Left ventricle myocardium inferior (tissue), 1 donor: ENCODE measurements around the gene EPHA10. TPM values are rescaled to one million over a fixed set of nuclear protein-coding genes. Genes with fewer than 3 reads are reported as not detected.

Experiments used
- DNase-seq: peaks from one replicate; pipeline ENCODE4 v3.0.0-alpha.2; 2020
- H3K27ac ChIP-seq: fragments of 200-600 bp; replicated peaks from 2 replicates; pipeline ENCODE4 v1.8.0; 2021
- H3K27me3 ChIP-seq: fragments of 200-600 bp; 2 replicates; pipeline ENCODE4 v1.8.0; 2021; ENCODE audit warnings: low read depth
- H3K36me3 ChIP-seq: fragments of 200-600 bp; 2 replicates; pipeline ENCODE4 v1.8.0; 2021
- H3K4me1 ChIP-seq: fragments of 200-600 bp; 2 replicates; pipeline ENCODE4 v1.8.0; 2021
- H3K4me3 ChIP-seq: fragments of 200-600 bp; 2 replicates; pipeline ENCODE4 v1.8.0; 2021; ENCODE audit warnings: mild to moderate bottlenecking, moderate library complexity
- H3K9me3 ChIP-seq: fragments of 200-600 bp; replicated peaks from 2 replicates; pipeline ENCODE4 v1.8.0; 2021
- CTCF ChIP-seq: fragments of 200-600 bp; IDR thresholded peaks from 2 replicates; pipeline ENCODE4 v1.8.0; 2021; ENCODE audit warnings: antibody characterized with exemption, mild to moderate bottlenecking, borderline replicate concordance
- intact Hi-C: fragments of 100-400 bp; cut with micrococcal nuclease; formaldehyde crosslinking; loops from one replicate; pipeline ENCODE4 v1.11.0; 2022
- total RNA-seq: library from RNA; stranded (reverse); fragmentation: NEBNext Ultra II Directional; extraction: Animal tissue kit (Norgen Biotek cat#: 25700); gene quantifications from one replicate; pipeline ENCODE4 v1.2.1, GENCODE V29; 2021
- donor health status: DM: no; HTN: yes; CAD: no; lungs with severe emphysema.

The EPHA10 gene
- total RNA-seq, 1 donor from 2014 or later: 0.14 TPM

- Histone ChIP-seq H3K4me1 (no peaks in the 10 kb centered on the region), H3K27me3 (peaks cover 94% of the 10 kb centered on the region), H3K4me3 (no peak overlapping the region), H3K9me3 (no peaks in the 10 kb centered on the region), H3K27ac (no peak overlapping the region), H3K36me3 (no peaks in the 10 kb centered on the region)
- no peak for TF ChIP-seq CTCF
- intact Hi-C loops: no loop called here
- DNase-seq: no peak
Observed at GRCh38 chr1:37734629-37735591, 30.0 kb downstream of the EPHA10 start.

GRCh38 chr1:37732111-37732780, 32.7 kb downstream of the EPHA10 start:
- Histone ChIP-seq H3K4me3 (no peak overlapping the region), H3K36me3 (no peaks in the 10 kb centered on the region), H3K4me1 (no peaks in the 10 kb centered on the region), H3K27me3 (peaks cover 99% of the 10 kb centered on the region), H3K9me3 (no peaks in the 10 kb centered on the region), H3K27ac (no peak overlapping the region)
- intact Hi-C loops: no loop called here
- no peak for TF ChIP-seq CTCF
- no peak for DNase-seq

GRCh38 chr1:37731312-37732019, 33.5 kb downstream of the EPHA10 start:
- Histone ChIP-seq H3K27me3 (peaks cover 99% of the 10 kb centered on the region), H3K27ac (no peak overlapping the region), H3K36me3 (no peaks in the 10 kb centered on the region), H3K4me3 (no peak overlapping the region), H3K9me3 (no peaks in the 10 kb centered on the region), H3K4me1 (no peaks in the 10 kb centered on the region)
- no peak for TF ChIP-seq CTCF
- no peak for DNase-seq
- intact Hi-C loops: no loop called here

- no peaks in the 10 kb centered on the region for H3K9me3 ChIP-seq
- H3K4me3 ChIP-seq: no peak overlapping the region
- no peaks in the 10 kb centered on the region for H3K36me3 ChIP-seq
- no peaks in the 10 kb centered on the region for H3K4me1 ChIP-seq
- no peak for TF ChIP-seq CTCF
- no peak for DNase-seq
- H3K27me3 ChIP-seq: peaks cover 99% of the 10 kb centered on the region
- intact Hi-C loops: no loop called here
- H3K27ac ChIP-seq: no peak overlapping the region
Observed at GRCh38 chr1:37730376-37730775, 34.5 kb downstream of the EPHA10 start.

GRCh38 chr1:37728416-37728815, 36.5 kb downstream of the EPHA10 start:
- Histone ChIP-seq H3K36me3 (no peaks in the 10 kb centered on the region), H3K27me3 (peaks cover 91% of the 10 kb centered on the region), H3K4me1 (no peaks in the 10 kb centered on the region), H3K9me3 (no peaks in the 10 kb centered on the region), H3K4me3 (no peak overlapping the region), H3K27ac (no peak overlapping the region)
- TF ChIP-seq CTCF: no peak
- intact Hi-C loops: no loop called here
- no peak for DNase-seq
